IMR-90 (cell line): Measurements from ENCODE around the gene KRR1. TPM values are rescaled to one million over a fixed set of nuclear protein-coding genes. Genes with fewer than 3 reads are reported as not detected.

Experiments
- ATAC-seq: fragments of 200-7000 bp; cut with Tn5 transposase; 2 replicates; pipeline ENCODE4 v1.9.1; 2020; ENCODE audit warnings: low read depth, mild to moderate bottlenecking, moderate library complexity
- BruUV-seq: library from RNA; stranded (reverse); fragments of 400-500 nt; replicated peaks from 2 replicates; lab custom pipeline; 2021; lab: Mats Ljungman, UMichigan
- CTCF ChIA-PET: fragments of 300-600 bp; formaldehyde crosslinking; extraction: SDS; loops from one replicate; lab custom pipeline; 2021; ENCODE audit warnings: antibody characterized with exemption; lab: Yijun Ruan, JAX
- POLR2A ChIA-PET: fragments of 300-600 bp; sonication (Branson Sonifier 250); formaldehyde crosslinking; loops from one replicate; lab custom pipeline; 2022; ENCODE audit warnings: antibody characterized with exemption; ENCODE audit not compliant: unreplicated experiment; lab: Charles Lee
- DNase-seq: peaks from one replicate; pipeline ENCODE4 v3.0.0; 2013
- H2AFZ ChIP-seq: replicated peaks from 2 replicates; pipeline ENCODE3; 2013; ENCODE audit warnings: low read length, mild to moderate bottlenecking; ENCODE audit not compliant: poor library complexity
- H2AK5ac ChIP-seq: 2 replicates; pipeline ENCODE4 v1.6.1; 2013; ENCODE audit warnings: low read depth, low read length, inconsistent platforms
- H2AK9ac ChIP-seq: replicated peaks from 2 replicates; pipeline ENCODE3; 2013; ENCODE audit warnings: mild to moderate bottlenecking, low read depth, low read length, moderate library complexity; ENCODE audit not compliant: poor library complexity
- H2BK120ac ChIP-seq: 2 replicates; pipeline ENCODE4 v1.6.1; 2013; ENCODE audit warnings: low read depth, low read length, inconsistent platforms
- H2BK15ac ChIP-seq: 3 replicates; pipeline ENCODE4 v1.6.1; 2013; ENCODE audit warnings: low read depth, low read length, inconsistent platforms
- H2BK20ac ChIP-seq: 2 replicates; pipeline ENCODE4 v1.6.1; 2013; ENCODE audit warnings: low read depth, mild to moderate bottlenecking, inconsistent platforms, low read length, moderate library complexity
- H2BK5ac ChIP-seq: 2 replicates; pipeline ENCODE4 v1.6.1; 2013; ENCODE audit warnings: mild to moderate bottlenecking, low read depth, low read length, inconsistent platforms; ENCODE audit not compliant: poor library complexity, severe bottlenecking
- H3K14ac ChIP-seq: replicated peaks from 2 replicates; pipeline ENCODE4 v1.6.1; 2013; ENCODE audit warnings: low read depth, low read length, inconsistent platforms
- H3K18ac ChIP-seq: 2 replicates; pipeline ENCODE4 v1.6.1; 2013; ENCODE audit warnings: low read depth, low read length, control low read depth
- H3K23ac ChIP-seq: 2 replicates; pipeline ENCODE4 v1.6.1; 2013; ENCODE audit warnings: low read depth, low read length, inconsistent platforms
- H3K27ac ChIP-seq: 2 replicates; pipeline ENCODE4 v1.5.1; 2013; ENCODE audit warnings: mild to moderate bottlenecking, control low read depth, low read length; ENCODE audit not compliant: insufficient read depth
- H3K27me3 ChIP-seq: 2 replicates; pipeline ENCODE4 v1.6.1; 2013; ENCODE audit warnings: low read length; ENCODE audit not compliant: control insufficient read depth, insufficient read depth
- H3K36me3 ChIP-seq: 2 replicates; pipeline ENCODE4 v1.6.1; 2013; ENCODE audit warnings: low read length, mixed read lengths; ENCODE audit not compliant: control insufficient read depth, insufficient read depth
- H3K4ac ChIP-seq: 2 replicates; pipeline ENCODE4 v1.6.1; 2013; ENCODE audit warnings: low read depth, low read length, inconsistent platforms
- H3K4me1 ChIP-seq: 2 replicates; pipeline ENCODE4 v1.6.1; 2013; ENCODE audit warnings: low read length, mixed read lengths; ENCODE audit not compliant: control insufficient read depth, insufficient read depth
- H3K4me2 ChIP-seq: 2 replicates; pipeline ENCODE4 v1.6.1; 2013; ENCODE audit warnings: low read depth, mild to moderate bottlenecking, control low read depth, low read length, moderate library complexity
- H3K4me3 ChIP-seq: 2 replicates; pipeline ENCODE4 v1.5.1; 2013; ENCODE audit warnings: low read depth, mild to moderate bottlenecking, control low read depth, low read length, moderate library complexity; ENCODE audit not compliant: insufficient read depth
- H3K56ac ChIP-seq: 2 replicates; pipeline ENCODE4 v1.6.1; 2013; ENCODE audit warnings: low read length, inconsistent platforms; ENCODE audit not compliant: insufficient read depth; ENCODE audit errors: extremely low read depth
- H3K79me1 ChIP-seq, 2 experiments: 2 replicates each; pipeline ENCODE4 v1.6.1; 2013; ENCODE audit warnings: low read length in 2 of 2, inconsistent platforms in 1 of 2, low read depth in 1 of 2
- H3K9ac ChIP-seq: 2 replicates; pipeline ENCODE4 v1.6.1; 2013; ENCODE audit warnings: low read depth, low read length, control low read depth
- H3K9me1 ChIP-seq: 2 replicates; pipeline ENCODE4 v1.6.1; 2013; ENCODE audit warnings: low read length, inconsistent platforms; ENCODE audit not compliant: insufficient read depth
- H3K9me3 ChIP-seq: 2 replicates; pipeline ENCODE4 v1.6.1; 2013; ENCODE audit warnings: low read length; ENCODE audit not compliant: control insufficient read depth, insufficient read depth
- H4K20me1 ChIP-seq: 2 replicates; pipeline ENCODE4 v1.6.1; 2013; ENCODE audit warnings: low read length, inconsistent platforms; ENCODE audit not compliant: insufficient read depth
- H4K5ac ChIP-seq: 2 replicates; pipeline ENCODE4 v1.6.1; 2013; ENCODE audit warnings: mild to moderate bottlenecking, low read depth, low read length, control low read depth
- H4K8ac ChIP-seq, 2 experiments: 2 replicates each; pipeline ENCODE4 v1.6.1; 2013; ENCODE audit warnings: low read depth in 2 of 2, low read length in 2 of 2, control low read depth in 1 of 2, inconsistent platforms in 1 of 2
- H4K91ac ChIP-seq: 2 replicates; pipeline ENCODE4 v1.6.1; 2013; ENCODE audit warnings: low read depth, low read length, inconsistent platforms; ENCODE audit not compliant: insufficient read depth
- BHLHE40 ChIP-seq: fragments of 150-350 bp; IDR thresholded peaks from 2 replicates; pipeline ENCODE4 v1.6.1; 2016; ENCODE audit warnings: mild to moderate bottlenecking, low read depth, low read length
- CEBPB ChIP-seq: IDR thresholded peaks from 2 replicates; pipeline ENCODE4 v1.6.1; 2012; ENCODE audit warnings: low read depth, low read length, improper control_type of control experiment
- CHD1 ChIP-seq: IDR thresholded peaks from 2 replicates; pipeline ENCODE4 v1.6.1; 2012; ENCODE audit warnings: low read depth, low read length, improper control_type of control experiment
- FOS ChIP-seq: fragments of 150-350 bp; IDR thresholded peaks from 2 replicates; pipeline ENCODE4 v1.6.1; 2016; ENCODE audit warnings: low read depth, low read length
- MAFK ChIP-seq: IDR thresholded peaks from 2 replicates; pipeline ENCODE4 v1.6.1; 2012; ENCODE audit warnings: low read depth, low read length, improper control_type of control experiment
- MAZ ChIP-seq: IDR thresholded peaks from 2 replicates; pipeline ENCODE4 v1.6.1; 2012; ENCODE audit warnings: low read depth, mild to moderate bottlenecking, low read length, improper control_type of control experiment, moderate library complexity, borderline replicate concordance
- MXI1 ChIP-seq: IDR thresholded peaks from 2 replicates; pipeline ENCODE4 v1.6.1; 2012; ENCODE audit warnings: low read depth, mild to moderate bottlenecking, low read length, moderate library complexity, borderline replicate concordance
- NFE2L2 ChIP-seq: fragments of 150-350 bp; IDR thresholded peaks from 2 replicates; pipeline ENCODE4 v1.6.1; 2016; ENCODE audit warnings: low read depth, mild to moderate bottlenecking, low read length
- POLR2A ChIP-seq: IDR thresholded peaks from 2 replicates; pipeline ENCODE4 v1.6.1; 2012; ENCODE audit warnings: mild to moderate bottlenecking, low read depth, low read length
- RAD21 ChIP-seq: IDR thresholded peaks from 2 replicates; pipeline ENCODE4 v1.6.1; 2012; ENCODE audit warnings: low read length, improper control_type of control experiment
- RCOR1 ChIP-seq: IDR thresholded peaks from 2 replicates; pipeline ENCODE4 v1.6.1; 2012; ENCODE audit warnings: mild to moderate bottlenecking, low read length, improper control_type of control experiment; ENCODE audit not compliant: insufficient replicate concordance
- RFX5 ChIP-seq: IDR thresholded peaks from 2 replicates; pipeline ENCODE4 v1.8.0; 2012; ENCODE audit warnings: low read depth, mild to moderate bottlenecking, low read length, moderate library complexity
- SMC3 ChIP-seq: fragments of 150-350 bp; IDR thresholded peaks from 2 replicates; pipeline ENCODE4 v1.6.1; 2016; ENCODE audit warnings: low read depth, mild to moderate bottlenecking, antibody characterized with exemption, low read length, moderate library complexity
- WGBS, 2 experiments: methylation state at CpG; one replicate each; pipeline versions ENCODE4 v1.1.5 to v1.1.7; 2013; ENCODE audit warnings: missing lambda C conversion rate in 2 of 2; ENCODE audit not compliant: insufficient read length in 1 of 2; ENCODE audit errors: extremely low coverage in 2 of 2; 5-methylcytosine and 5-hydroxymethylcytosine counted together
- dilution Hi-C: fragments of 300-500 bp; cut with HindIII; formaldehyde crosslinking; loops from one replicate; pipeline ENCODE4 v1.14.3; 2018; ENCODE audit warnings: low sequenced_read_pairs; ENCODE audit not compliant: unreplicated experiment
- in situ Hi-C: fragments of 300-500 bp; cut with MboI; formaldehyde crosslinking; loops from 3 replicates; pipeline ENCODE4 v1.14.3; 2019; ENCODE audit warnings: low sequenced_read_pairs, inconsistent platforms, mixed read lengths
- intact Hi-C: fragments of 100-400 bp; cut with micrococcal nuclease; formaldehyde crosslinking; loops from 2 replicates; pipeline ENCODE4 v1.10.0; 2022
- polyA plus RNA-seq, 3 experiments: library from polyadenylated mRNA; depleted of rRNA; stranded (reverse); fragments of >200 nt; gene quantifications; 2 replicates each; pipeline ENCODE4 v1.2.3, GENCODE V29; 2012; ENCODE audit warnings: low replicate concordance in 1 of 3
- total RNA-seq: library from RNA; depleted of rRNA; stranded (reverse); fragments of >200 nt; gene quantifications from 2 replicates; pipeline ENCODE4 v1.2.3, GENCODE V29; 2012
- TF ChIP-seq, protein P1 (sequence below): fragments of 150-350 bp; IDR thresholded peaks from 2 replicates; pipeline ENCODE4 v1.6.1; 2016; ENCODE audit warnings: low read depth, mild to moderate bottlenecking, low read length, moderate library complexity, borderline replicate concordance
- TF ChIP-seq, protein P2 (sequence below): conservative IDR thresholded peaks from 2 replicates; pipeline ENCODE4 v1.5.1; 2012; ENCODE audit warnings: mild to moderate bottlenecking, low read depth, low read length, improper control_type of control experiment
- TF ChIP-seq, protein P3 (sequence below): fragments of 150-350 bp; IDR thresholded peaks from 2 replicates; pipeline ENCODE4 v1.6.1; 2017; ENCODE audit warnings: mild to moderate bottlenecking, antibody characterized with exemption, low read length, low read depth

KRR1 gene
- total and polyA plus RNA-seq, 2 of the 4 experiments (the other 2 are of a cell fraction) = 18.3 to 31.4 TPM

DNA sequence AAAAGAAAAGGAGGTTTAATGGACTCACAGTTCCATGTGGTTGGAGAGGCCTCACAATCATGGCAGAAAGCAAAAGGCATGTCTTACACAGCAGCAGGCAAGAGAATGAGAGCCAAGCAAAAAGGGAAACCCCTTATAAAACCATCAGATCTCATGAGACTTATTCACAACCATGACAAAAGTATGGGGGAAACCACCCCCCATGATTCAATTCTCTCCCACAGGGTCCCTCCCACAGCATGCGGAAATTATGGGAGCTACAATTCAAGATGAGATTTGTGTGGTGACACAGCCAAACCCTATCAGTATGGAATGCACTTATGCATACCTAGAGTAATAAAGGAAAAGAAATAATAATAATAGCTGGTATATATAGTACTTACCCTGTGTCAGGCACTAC lies 35.3 kb downstream of the KRR1 start:
- Histone ChIP-seq H3K9ac (no peak overlapping the region), H3K9me3 (no peaks in the 10 kb centered on the region), H3K56ac (no peak overlapping the region), H3K36me3 (no peaks in the 10 kb centered on the region), H3K14ac (no peak overlapping the region), H4K5ac (no peak overlapping the region), H3K23ac (no peak overlapping the region), H2AFZ (no peak overlapping the region), H4K8ac (no peak overlapping the region), H3K27ac (no peak overlapping the region), H3K18ac (no peak overlapping the region), H2AK9ac (no peak overlapping the region), H2BK20ac (no peak overlapping the region), H2BK15ac (no peak overlapping the region), H3K4ac (no peak overlapping the region), H3K9me1 (no peaks in the 10 kb centered on the region), H3K4me2 (no peak overlapping the region), H3K27me3 (no peaks in the 10 kb centered on the region), H2AK5ac (no peak overlapping the region), H4K20me1 (no peaks in the 10 kb centered on the region), H3K79me1 (no peaks in the 10 kb centered on the region; a peak in 1 of 4 replicates), H4K91ac (no peak overlapping the region), H2BK120ac (no peak overlapping the region), H2BK5ac (no peak overlapping the region), H3K4me3 (no peak overlapping the region), H3K4me1 (peaks cover 9% of the 10 kb centered on the region)
- CTCF ChIA-PET = no interaction called here
- TF ChIP-seq POLR2A (no peak), CEBPB (no peak), RCOR1 (no peak), MAZ (no peak), SMC3 (no peak), FOS (no peak), NFE2L2 (no peak), MAFK (no peak), RFX5 (no peak), BHLHE40 (no peak), CHD1 (no peak), MXI1 (no peak), RAD21 (no peak)
- TF ChIP-seq, protein P1, sequence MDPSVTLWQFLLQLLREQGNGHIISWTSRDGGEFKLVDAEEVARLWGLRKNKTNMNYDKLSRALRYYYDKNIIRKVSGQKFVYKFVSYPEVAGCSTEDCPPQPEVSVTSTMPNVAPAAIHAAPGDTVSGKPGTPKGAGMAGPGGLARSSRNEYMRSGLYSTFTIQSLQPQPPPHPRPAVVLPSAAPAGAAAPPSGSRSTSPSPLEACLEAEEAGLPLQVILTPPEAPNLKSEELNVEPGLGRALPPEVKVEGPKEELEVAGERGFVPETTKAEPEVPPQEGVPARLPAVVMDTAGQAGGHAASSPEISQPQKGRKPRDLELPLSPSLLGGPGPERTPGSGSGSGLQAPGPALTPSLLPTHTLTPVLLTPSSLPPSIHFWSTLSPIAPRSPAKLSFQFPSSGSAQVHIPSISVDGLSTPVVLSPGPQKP = no peak
- TF ChIP-seq, protein P2, sequence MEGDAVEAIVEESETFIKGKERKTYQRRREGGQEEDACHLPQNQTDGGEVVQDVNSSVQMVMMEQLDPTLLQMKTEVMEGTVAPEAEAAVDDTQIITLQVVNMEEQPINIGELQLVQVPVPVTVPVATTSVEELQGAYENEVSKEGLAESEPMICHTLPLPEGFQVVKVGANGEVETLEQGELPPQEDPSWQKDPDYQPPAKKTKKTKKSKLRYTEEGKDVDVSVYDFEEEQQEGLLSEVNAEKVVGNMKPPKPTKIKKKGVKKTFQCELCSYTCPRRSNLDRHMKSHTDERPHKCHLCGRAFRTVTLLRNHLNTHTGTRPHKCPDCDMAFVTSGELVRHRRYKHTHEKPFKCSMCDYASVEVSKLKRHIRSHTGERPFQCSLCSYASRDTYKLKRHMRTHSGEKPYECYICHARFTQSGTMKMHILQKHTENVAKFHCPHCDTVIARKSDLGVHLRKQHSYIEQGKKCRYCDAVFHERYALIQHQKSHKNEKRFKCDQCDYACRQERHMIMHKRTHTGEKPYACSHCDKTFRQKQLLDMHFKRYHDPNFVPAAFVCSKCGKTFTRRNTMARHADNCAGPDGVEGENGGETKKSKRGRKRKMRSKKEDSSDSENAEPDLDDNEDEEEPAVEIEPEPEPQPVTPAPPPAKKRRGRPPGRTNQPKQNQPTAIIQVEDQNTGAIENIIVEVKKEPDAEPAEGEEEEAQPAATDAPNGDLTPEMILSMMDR = no peak
- TF ChIP-seq, protein P3, sequence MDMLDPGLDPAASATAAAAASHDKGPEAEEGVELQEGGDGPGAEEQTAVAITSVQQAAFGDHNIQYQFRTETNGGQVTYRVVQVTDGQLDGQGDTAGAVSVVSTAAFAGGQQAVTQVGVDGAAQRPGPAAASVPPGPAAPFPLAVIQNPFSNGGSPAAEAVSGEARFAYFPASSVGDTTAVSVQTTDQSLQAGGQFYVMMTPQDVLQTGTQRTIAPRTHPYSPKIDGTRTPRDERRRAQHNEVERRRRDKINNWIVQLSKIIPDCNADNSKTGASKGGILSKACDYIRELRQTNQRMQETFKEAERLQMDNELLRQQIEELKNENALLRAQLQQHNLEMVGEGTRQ = no peak
- no CpG with 5 or more reads among the region's 1 CpG for WGBS, 2 experiments
- no peak for ATAC-seq
- in situ Hi-C loops (no loop called here), dilution Hi-C loops (no loop called here), intact Hi-C loops (no loop called here)
- POLR2A ChIA-PET = no interaction called here
- BruUV-seq = no TSS peak
- DNase-seq = no peak
